ENCODE results near the gene MPRIP. TPM values are rescaled to one million over a fixed set of nuclear protein-coding genes. Genes with fewer than 3 reads are reported as not detected.

Gene MPRIP
- total RNA-seq, 1 donor, result 86.5 TPM

DNA sequence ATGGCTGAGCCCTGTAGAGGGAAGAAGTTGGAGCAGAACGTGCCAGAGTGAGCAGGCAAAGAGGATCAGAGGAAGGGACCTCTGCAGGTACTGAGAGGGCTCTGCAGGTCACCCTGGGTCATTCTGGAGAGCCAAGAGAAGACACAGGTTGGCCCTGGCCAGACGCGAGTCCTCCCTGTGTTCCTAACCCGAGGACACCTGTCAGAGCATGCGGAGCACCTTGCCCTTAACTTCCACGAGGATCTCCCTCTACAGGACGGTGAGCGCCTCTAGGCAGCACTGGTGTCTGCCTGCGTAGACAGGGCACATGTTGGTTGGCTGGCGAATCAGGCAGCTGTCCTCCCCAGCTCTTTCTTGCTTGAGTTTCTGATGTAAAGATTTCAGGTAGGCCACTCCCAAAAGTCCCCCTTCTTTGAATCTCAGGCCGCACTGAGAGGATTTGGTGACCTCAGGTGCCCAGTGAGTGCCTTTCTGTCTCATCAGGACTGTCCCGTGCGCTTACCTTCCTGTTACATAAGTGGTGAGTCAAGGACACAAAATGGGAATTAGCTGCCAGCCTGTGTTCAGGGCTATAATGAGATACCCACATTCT, 45.3 kb downstream of the MPRIP start:
- no peak overlapping the region for H3K4me3 ChIP-seq (ENCODE audit: low read depth, low read length)
- TF ChIP-seq, protein P1, sequence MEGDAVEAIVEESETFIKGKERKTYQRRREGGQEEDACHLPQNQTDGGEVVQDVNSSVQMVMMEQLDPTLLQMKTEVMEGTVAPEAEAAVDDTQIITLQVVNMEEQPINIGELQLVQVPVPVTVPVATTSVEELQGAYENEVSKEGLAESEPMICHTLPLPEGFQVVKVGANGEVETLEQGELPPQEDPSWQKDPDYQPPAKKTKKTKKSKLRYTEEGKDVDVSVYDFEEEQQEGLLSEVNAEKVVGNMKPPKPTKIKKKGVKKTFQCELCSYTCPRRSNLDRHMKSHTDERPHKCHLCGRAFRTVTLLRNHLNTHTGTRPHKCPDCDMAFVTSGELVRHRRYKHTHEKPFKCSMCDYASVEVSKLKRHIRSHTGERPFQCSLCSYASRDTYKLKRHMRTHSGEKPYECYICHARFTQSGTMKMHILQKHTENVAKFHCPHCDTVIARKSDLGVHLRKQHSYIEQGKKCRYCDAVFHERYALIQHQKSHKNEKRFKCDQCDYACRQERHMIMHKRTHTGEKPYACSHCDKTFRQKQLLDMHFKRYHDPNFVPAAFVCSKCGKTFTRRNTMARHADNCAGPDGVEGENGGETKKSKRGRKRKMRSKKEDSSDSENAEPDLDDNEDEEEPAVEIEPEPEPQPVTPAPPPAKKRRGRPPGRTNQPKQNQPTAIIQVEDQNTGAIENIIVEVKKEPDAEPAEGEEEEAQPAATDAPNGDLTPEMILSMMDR (IDR thresholded peaks at IDR 0.05; ENCODE audit: insufficient read depth, low read length), result no peak
- no peak for DNase-seq (ENCODE audit: low read depth)

DNA sequence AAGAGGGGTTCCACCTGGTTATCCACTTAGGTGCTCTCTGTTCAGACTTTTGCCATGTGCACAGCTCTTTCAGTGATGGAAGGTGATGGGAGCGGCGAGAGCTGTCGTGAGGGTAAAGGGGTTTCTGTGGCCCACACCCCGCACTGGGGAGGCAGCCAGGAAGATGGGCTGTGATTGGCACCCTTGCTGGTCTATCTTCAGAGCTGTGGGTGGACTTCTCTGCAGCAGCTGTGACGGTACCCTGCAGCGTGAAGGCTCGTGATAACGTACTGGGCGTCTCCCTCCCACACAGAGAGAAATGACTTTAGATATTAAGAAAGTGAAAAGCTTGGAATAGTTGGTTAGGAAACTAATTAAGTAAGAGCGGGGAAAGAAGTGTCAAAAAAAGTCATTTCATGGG, 45.8 kb downstream of the MPRIP start:
- no peak overlapping the region for H3K4me3 ChIP-seq (ENCODE audit: low read depth, low read length)
- TF ChIP-seq, protein P1 (IDR thresholded peaks at IDR 0.05; ENCODE audit: insufficient read depth, low read length), result no peak
- DNase-seq (ENCODE audit: low read depth), result no peak

DNA sequence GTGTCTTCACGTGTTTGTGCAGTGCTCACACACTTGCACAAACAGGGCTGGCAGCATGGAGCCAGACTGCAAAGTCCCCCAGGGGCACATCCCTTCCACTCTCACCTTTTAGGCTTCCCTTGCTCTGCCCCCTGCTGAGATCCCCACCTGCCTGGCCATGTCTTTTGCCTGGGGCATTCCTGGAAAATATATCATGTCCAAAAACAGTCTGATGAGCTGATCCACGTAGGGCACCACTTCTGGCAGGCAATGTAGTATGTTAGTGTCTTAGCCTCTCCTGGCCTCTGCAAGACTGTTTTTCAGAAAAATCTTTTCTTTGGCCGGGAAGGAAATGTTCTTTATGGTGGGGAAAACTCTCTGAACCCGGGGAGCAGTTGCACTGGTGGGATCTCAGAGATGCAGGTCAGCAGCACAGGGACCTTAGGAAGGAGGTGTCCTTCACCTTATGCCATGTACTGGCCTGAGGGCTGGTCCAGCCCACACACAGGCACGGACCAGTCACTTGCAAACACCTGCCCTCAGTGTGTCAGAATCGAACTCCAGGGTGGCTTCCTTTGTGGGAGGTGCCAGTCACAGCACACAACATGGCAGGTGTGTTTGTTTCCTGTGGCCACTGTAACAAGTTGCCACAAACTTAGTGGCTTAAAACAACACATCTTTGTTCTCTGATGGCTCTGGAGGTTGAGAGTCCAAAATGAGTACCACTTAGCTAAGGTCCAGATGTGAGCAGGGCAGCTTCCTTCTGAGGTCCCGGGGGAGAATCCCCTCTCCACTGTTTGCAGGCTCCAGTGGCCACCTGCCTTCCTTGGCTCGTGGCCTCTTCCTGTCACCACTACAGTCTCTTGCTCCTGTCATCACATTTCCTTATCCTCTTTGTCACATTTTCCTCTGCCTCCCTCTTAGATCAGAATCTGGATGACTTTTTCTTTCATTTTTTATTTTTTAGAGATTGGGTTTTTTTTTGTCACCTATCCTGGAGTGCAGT, 46.6 kb downstream of the MPRIP start:
- H3K4me3 ChIP-seq (ENCODE audit: low read depth, low read length), result no peak overlapping the region
- DNase-seq (ENCODE audit: low read depth), result no peak
- TF ChIP-seq, protein P1 (IDR thresholded peaks at IDR 0.05; ENCODE audit: insufficient read depth, low read length), result no peak

DNA sequence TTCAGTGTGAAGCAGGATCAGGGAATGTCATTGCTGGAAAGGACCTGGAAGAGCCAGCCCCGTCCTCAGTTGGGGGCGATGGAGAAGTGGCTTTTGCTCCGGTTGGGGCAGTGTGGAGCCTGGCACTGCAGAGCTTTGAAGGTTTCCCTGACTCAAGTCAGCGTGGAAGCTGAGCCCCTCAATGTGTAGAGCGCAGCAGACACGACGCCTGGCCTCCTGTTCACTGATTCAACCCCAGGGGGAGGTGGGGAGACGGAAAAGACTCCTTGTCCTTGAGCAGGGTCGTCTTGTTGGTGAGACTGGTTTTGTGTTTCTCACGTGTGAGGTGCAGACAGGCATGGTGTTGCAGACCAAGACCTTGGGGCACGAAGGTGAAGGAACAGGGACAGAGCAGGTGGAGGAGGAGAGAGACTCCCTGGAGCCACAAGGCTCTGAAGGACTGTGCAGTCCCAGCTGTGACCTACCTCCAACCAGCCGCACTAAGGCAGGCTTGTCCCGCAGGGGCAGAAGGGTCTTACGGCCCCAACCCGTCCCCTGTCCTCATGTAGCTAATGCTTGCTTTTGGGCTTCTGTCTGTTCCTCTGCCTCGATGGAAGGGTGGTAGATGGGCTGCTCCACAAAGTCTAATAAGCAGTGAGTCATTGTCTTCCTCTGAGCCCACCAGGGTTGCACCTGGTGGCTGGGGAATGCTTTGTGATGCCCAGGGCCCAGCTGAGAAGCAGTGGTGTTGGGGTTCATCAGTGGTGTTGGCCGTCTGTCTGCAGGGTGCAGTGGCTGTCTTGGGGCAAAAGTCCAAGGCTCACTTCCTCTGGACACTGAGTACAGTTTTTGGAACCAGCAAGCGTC, 47.8 kb downstream of the MPRIP start:
- no peak overlapping the region for H3K4me3 ChIP-seq (ENCODE audit: low read depth, low read length)
- TF ChIP-seq, protein P1 (IDR thresholded peaks at IDR 0.05; ENCODE audit: insufficient read depth, low read length), result no peak
- DNase-seq (ENCODE audit: low read depth), result no peak

DNA sequence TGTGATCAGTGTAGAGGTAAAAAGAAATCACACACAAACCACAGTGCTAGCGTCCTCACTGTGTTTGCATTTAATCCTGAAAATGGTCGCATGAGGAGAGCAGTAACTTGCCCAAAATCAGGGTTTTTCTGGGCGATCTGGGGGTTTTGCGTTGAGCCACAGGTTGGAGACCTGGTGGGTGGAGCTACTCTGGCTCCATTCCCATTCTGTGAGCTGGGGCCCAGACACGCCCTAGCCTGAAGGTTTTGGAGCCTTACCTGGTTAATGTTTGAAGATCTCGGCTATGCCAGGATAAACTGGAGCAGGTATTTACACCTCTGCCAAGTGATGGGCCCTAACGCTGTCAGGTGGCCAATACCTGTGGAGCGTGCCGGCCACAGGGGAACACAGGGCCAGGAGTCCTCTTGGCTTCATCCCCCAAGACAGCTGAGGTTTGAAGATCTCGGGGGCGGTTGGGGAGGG, 48.4 kb downstream of the MPRIP start:
- no peak for DNase-seq (ENCODE audit: low read depth)

DNA sequence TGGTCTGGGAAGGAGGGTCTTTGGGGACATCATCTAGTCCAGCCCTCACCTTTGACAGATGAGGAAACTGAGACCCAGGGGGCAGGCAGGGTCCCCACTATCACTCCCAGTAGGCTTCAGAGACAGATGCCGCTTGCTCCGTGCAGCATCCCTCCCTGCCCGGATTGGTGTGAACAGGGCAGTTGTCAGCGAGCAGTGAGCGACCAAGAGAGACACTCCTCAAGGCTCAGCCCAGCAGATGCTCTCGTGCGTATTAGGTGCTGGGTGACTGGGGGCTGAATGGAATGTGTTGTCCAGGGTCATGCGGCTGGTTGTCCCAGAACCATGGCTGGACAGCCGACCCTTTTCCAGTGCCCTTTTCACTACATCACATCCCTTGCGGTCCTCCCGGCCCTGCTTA, 49.0 kb downstream of the MPRIP start:
- H3K4me3 ChIP-seq (ENCODE audit: low read depth, low read length), result no peak overlapping the region
- TF ChIP-seq, protein P1 (IDR thresholded peaks at IDR 0.05; ENCODE audit: insufficient read depth, low read length), result no peak
- no peak for DNase-seq (ENCODE audit: low read depth)

More for the DNA sequence above, 48.4 kb downstream of the MPRIP start:
- H3K4me3 ChIP-seq (ENCODE audit: low read depth, low read length), result no peak overlapping the region
- TF ChIP-seq, protein P1 (IDR thresholded peaks at IDR 0.05; ENCODE audit: insufficient read depth, low read length), result no peak
